Fibroblast of mammary gland (primary cell): Measurements from ENCODE around the gene MAPRE3.

Source experiments
- DNase-seq: peaks from one replicate; pipeline ENCODE4 v3.0.0-alpha.2; 2010; ENCODE audit warnings: low read depth
- H3K4me3 ChIP-seq: 2 replicates; pipeline ENCODE4 v1.5.1; 2011; ENCODE audit warnings: low read depth, mild to moderate bottlenecking, low read length, moderate library complexity; ENCODE audit not compliant: control insufficient read depth
- TF ChIP-seq, protein P1 (sequence below): conservative IDR thresholded peaks from 2 replicates; pipeline ENCODE4 v1.5.1; 2011; ENCODE audit warnings: low read depth, low read length, inconsistent platforms; ENCODE audit not compliant: control insufficient read depth, insufficient read depth

Gene MAPRE3

DNA sequence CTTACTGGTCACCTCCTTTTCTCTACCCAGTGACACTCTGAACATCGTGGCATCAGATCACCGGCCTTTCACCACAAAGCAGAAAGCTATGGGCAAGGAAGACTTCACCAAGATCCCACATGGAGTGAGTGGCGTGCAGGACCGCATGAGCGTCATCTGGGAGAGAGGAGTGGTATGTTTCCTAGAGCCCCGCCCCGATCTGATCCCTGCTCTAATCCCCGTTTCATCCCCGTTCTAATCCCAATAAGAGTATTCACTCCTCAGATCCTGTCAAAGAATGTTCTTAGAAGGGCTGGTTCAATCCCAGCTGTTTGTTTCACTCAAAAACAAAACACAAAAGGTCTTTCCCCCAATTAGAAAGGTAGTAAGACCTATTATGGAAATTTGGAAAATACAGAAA, 30.4 kb upstream of the MAPRE3 start:
- H3K4me3 ChIP-seq = no peak overlapping the region
- DNase-seq = no peak
- TF ChIP-seq, protein P1, sequence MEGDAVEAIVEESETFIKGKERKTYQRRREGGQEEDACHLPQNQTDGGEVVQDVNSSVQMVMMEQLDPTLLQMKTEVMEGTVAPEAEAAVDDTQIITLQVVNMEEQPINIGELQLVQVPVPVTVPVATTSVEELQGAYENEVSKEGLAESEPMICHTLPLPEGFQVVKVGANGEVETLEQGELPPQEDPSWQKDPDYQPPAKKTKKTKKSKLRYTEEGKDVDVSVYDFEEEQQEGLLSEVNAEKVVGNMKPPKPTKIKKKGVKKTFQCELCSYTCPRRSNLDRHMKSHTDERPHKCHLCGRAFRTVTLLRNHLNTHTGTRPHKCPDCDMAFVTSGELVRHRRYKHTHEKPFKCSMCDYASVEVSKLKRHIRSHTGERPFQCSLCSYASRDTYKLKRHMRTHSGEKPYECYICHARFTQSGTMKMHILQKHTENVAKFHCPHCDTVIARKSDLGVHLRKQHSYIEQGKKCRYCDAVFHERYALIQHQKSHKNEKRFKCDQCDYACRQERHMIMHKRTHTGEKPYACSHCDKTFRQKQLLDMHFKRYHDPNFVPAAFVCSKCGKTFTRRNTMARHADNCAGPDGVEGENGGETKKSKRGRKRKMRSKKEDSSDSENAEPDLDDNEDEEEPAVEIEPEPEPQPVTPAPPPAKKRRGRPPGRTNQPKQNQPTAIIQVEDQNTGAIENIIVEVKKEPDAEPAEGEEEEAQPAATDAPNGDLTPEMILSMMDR = no peak

DNA sequence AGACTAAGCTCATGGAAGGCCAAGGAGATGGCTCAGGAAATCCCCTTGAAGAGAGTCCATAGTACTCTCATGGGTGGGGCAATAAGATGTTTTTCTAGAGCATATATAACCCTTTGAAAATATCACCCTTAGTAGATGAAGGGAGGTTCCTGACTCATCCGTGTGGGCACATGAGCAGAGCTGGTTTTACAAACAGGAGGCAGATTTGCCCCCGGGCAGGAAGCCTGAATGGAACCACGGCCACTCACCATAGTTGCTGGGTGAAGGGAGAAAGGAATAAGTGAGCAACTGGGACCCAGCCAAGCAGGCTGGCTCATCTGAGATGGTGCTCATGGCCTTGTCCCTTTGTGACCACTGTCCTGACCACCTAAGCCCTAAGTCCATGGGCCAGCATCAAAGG, 29.0 kb upstream of the MAPRE3 start:
- TF ChIP-seq, protein P1 = no peak
- DNase-seq = no peak
- H3K4me3 ChIP-seq = no peak overlapping the region

DNA sequence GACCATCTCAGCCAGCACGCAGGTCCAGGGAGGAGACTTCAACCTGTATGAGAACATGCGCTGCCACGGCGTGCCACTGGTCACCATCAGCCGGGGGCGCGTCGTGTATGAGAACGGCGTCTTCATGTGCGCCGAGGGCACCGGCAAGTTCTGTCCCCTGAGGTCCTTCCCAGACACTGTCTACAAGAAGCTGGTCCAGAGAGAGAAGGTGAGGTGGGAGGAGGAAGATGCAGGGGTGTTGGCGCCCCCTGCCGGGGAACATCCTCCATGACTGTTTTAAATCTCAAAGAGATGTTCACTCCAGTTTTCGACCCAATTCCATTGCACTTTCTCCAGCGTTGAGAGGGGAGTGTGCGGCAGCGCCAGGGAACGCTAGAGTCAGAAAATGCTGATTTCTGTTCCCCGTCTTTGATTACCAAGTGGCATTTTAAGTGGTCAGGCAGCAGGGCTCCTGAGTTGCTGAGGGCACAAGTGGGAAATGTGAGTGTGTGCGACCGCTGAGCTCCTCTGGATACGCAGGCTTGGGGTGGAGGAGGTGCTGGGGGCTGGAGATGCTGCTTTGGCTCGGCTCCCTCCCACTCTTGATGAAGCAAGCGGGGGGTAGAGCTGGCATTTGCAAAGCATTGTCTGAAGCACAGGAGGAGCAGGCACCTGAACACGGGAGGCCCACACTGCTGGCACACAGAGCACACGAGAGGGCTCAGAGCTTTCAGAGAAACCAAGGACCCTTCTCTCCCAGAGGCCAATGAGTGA, 27.7 kb upstream of the MAPRE3 start:
- peak; percentile 60 for DNase-seq
- H3K4me3 ChIP-seq = no peak overlapping the region
- TF ChIP-seq, protein P1 = peak; percentile 84

DNA sequence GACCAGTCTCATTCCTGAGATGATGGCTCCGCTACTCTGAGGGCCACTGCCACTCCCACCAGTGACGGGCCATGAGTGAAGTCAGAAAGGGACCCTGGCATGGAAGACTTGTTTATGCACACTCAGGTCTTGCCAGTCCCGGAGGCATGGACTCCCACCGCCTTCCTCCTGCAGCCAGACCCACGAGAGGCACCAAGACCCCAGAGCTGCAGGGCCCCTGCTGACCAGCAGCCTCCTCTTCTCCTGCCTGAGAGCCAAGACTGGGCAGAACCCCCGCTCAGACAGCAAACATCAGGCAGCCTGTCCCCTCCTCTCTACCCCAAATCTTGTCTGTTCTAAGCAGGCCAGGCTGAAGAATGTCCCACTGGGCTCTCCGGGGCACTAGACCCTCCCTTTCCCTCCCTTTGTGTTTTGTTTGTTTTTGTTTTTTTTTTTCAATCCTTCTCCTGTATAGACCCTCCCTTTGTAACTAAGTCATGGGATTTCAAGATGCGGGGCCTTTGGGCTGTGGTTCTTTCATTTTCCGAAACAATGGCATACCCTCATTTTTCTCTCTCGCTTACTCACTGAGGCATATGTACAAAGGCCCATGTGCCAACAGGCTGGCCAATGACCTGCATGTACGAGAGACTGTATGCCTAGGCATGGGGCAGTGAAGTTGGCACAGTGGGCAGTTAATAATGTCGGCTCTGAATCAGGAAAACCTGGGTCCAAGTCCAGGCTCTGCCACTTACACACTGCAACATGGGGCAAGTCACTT, 24.3 kb upstream of the MAPRE3 start:
- H3K4me3 ChIP-seq = no peak overlapping the region
- TF ChIP-seq, protein P1 = no peak
- DNase-seq = no peak

DNA sequence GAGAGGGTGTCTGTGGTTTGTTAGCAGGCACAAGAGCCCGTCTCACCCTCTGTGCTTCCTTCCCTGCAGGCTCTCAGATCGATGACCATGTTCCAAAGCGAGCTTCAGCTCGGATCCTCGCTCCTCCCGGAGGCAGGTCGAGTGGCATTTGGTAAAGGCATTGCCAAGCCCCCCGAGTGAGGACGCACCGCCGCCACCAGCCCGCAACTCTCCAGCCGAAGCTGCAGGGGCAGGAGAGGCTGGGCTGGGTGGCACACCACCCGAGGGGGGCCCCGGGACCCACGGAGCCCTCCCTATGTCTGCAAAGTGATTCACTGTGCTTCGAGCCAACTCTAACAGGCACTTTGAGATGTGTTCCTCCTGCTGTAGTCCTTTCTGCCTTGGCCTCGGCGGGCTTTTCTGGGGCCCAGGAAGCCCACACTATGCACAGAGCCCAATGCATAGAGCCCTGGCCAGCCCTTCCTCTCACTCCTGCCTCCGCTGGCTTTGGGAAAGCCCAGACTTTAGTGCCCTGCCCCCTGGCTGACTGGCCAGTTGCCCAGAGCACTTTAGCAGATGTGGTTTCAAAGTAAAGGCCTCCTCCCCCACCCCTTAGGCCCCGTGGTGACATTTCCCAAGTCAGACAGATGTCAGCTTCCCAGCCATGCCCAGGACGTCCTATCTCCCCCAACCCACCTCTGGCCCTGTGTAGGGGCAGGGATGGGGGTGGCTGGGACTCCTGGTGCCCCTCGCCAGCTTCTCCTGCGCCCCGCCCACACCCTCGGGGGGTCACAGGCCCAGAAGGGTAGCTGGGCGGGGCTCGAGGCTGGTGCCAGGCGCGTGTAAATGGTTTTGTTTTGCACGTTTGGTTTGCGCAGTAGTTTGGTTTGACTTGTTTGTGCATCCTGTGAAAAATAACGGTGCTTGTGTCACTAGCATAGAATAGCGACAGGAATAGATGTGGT, 23.3 kb upstream of the MAPRE3 start:
- TF ChIP-seq, protein P1 = no peak
- H3K4me3 ChIP-seq = no peak overlapping the region
- peak; percentile 25 for DNase-seq

DNA sequence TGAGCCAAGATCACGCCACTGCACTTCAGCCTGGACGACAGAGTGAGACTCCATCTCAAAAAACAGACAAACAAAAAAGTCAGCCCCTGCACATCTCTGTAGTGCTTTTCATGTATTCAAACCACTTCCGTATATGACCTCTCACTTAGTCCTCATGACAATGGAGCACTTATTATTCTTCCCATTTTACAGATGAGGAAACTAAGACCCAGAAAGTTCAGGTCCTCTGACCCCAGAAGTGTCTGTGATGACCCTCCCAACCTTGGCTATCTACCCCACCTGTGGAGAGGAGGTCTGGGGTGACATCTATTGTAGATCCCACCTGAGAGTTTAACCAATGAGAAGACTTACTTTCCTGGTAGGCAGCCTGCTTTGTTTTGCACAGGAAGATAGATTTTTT, 21.6 kb upstream of the MAPRE3 start:
- DNase-seq = no peak
- no peak overlapping the region for H3K4me3 ChIP-seq
- TF ChIP-seq, protein P1 = no peak
